GM20431 (cell line): Measurements from ENCODE around the gene AHNAK2.

ENCODE experiments used
- in situ Hi-C: fragments of 300-500 bp; cut with MseI, MboI; formaldehyde crosslinking; loops from one replicate; pipeline ENCODE4 v1.15.0; 2020; ENCODE audit warnings: low sequenced_read_pairs; ENCODE audit not compliant: unreplicated experiment

AHNAK2 gene

GRCh38 chr14:104989236-104989950, 11.2 kb upstream of the AHNAK2 start:
- in situ Hi-C loops: no loop called here

GRCh38 chr14:104986487-104987164, 8.5 kb upstream of the AHNAK2 start:
- in situ Hi-C loops: no loop called here

- in situ Hi-C loops: no loop called here
Observed at GRCh38 chr14:104985675-104986486, 7.7 kb upstream of the AHNAK2 start, which contains the start of gene CLBA1. Gene CLBA1 (plus strand): TSS chr14:104985788. CDS start chr14:104986432, 644 bp downstream.

GRCh38 chr14:104984056-104984894, 6.1 kb upstream of the AHNAK2 start:
- in situ Hi-C loops: no loop called here

GRCh38 chr14:104983231-104983721, 5.1 kb upstream of the AHNAK2 start:
- in situ Hi-C loops: no loop called here

- in situ Hi-C loops: no loop called here
Observed at GRCh38 chr14:104982548-104983230, 4.5 kb upstream of the AHNAK2 start.

- in situ Hi-C loops: no loop called here
Observed at GRCh38 chr14:104981699-104982541, 3.7 kb upstream of the AHNAK2 start.

GRCh38 chr14:104980611-104981531, 2.7 kb upstream of the AHNAK2 start:
- in situ Hi-C loops: no loop called here

- in situ Hi-C loops: loop anchor here (10.0 kb wide), 1 partner anchor 65 kb away; no protein-coding TSS in a partner anchor
Observed at GRCh38 chr14:104979758-104980610, 1.8 kb upstream of the AHNAK2 start.

- in situ Hi-C loops: loop anchor here (10.0 kb wide), 1 partner anchor 66 kb away; no protein-coding TSS in a partner anchor
Observed at GRCh38 chr14:104978746-104979691, 845 bp upstream of the AHNAK2 start.

- in situ Hi-C loops: loop anchor here (10.0 kb wide), 1 partner anchor 68 kb away; no protein-coding TSS in a partner anchor
Observed at GRCh38 chr14:104977008-104977680, 1.0 kb downstream of the AHNAK2 start.

GRCh38 chr14:104976198-104977007, 1.8 kb downstream of the AHNAK2 start:
- in situ Hi-C loops: loop anchor here (10.0 kb wide), 1 partner anchor 68 kb away; no protein-coding TSS in a partner anchor

- in situ Hi-C loops: loop anchor here (10.0 kb wide), 1 partner anchor 69 kb away; no protein-coding TSS in a partner anchor
Observed at GRCh38 chr14:104975481-104976197, 2.5 kb downstream of the AHNAK2 start.
